NCI-H2081 treated with DMSO at 0.1 percent for 48 hours (cell line): ENCODE measurements around the gene ACVR1.

Experiments used
- DNase-seq: peaks from one replicate; lab custom pipeline; 2025; lab: John Stamatoyannopoulos, UW

ACVR1 gene

GRCh38 chr2:157876066-157876785, at the start of gene ACVR1:
Gene ACVR1, minus strand, starts transcription at chr2:157876330. Its CDS starts 76,837 bp downstream, at chr2:157799493.
- peak; percentile 59 for DNase-seq

- DNase-seq: no peak
Measured at GRCh38 chr2:157925071-157925470, 48.9 kb upstream of the ACVR1 start.

- no peak for DNase-seq
Measured at GRCh38 chr2:157923598-157924217, 47.6 kb upstream of the ACVR1 start.

- no peak for DNase-seq
Measured at GRCh38 chr2:157922815-157923214, 46.7 kb upstream of the ACVR1 start.

GRCh38 chr2:157922336-157922735, 46.2 kb upstream of the ACVR1 start:
- no peak for DNase-seq

- no peak for DNase-seq
Measured at GRCh38 chr2:157920736-157921135, 44.6 kb upstream of the ACVR1 start.

- DNase-seq: no peak
Measured at GRCh38 chr2:157919181-157919580, 43.1 kb upstream of the ACVR1 start.

- no peak for DNase-seq
Measured at GRCh38 chr2:157918319-157918718, 42.2 kb upstream of the ACVR1 start.

- no peak for DNase-seq
Measured at GRCh38 chr2:157911750-157912149, 35.6 kb upstream of the ACVR1 start.

- DNase-seq: no peak
Measured at GRCh38 chr2:157911246-157911645, 35.1 kb upstream of the ACVR1 start.

GRCh38 chr2:157905092-157905491, 29.0 kb upstream of the ACVR1 start:
- DNase-seq: no peak

- DNase-seq: no peak
Measured at GRCh38 chr2:157903626-157904025, 27.5 kb upstream of the ACVR1 start.

- DNase-seq: no peak
Measured at GRCh38 chr2:157903151-157903550, 27.0 kb upstream of the ACVR1 start.

GRCh38 chr2:157902692-157903091, 26.6 kb upstream of the ACVR1 start:
- DNase-seq: no peak

GRCh38 chr2:157901325-157901724, 25.2 kb upstream of the ACVR1 start:
- DNase-seq: no peak

- no peak for DNase-seq
Measured at GRCh38 chr2:157900684-157901083, 24.6 kb upstream of the ACVR1 start.

GRCh38 chr2:157900203-157900602, 24.1 kb upstream of the ACVR1 start:
- no peak for DNase-seq

- no peak for DNase-seq
Measured at GRCh38 chr2:157899125-157899839, 23.2 kb upstream of the ACVR1 start.

GRCh38 chr2:157898591-157898996, 22.5 kb upstream of the ACVR1 start:
- no peak for DNase-seq

- DNase-seq: no peak
Measured at GRCh38 chr2:157897106-157897971, 21.2 kb upstream of the ACVR1 start.

- DNase-seq: no peak
Measured at GRCh38 chr2:157895531-157895930, 19.4 kb upstream of the ACVR1 start.
